ENCODE measurements around the gene MED26. TPM values are rescaled to one million over a fixed set of nuclear protein-coding genes. Genes with fewer than 3 reads are reported as not detected.

Gene MED26
- total and polyA plus RNA-seq, 11 donors: 3.6 to 7.5 (median 4.6) TPM

GRCh38 chr19:16621165-16621800 is 6.7 kb downstream of the MED26 start:
- H3K9me3 ChIP-seq: no peaks in the 10 kb centered on the region
- DNase-seq: no peak
- no peak overlapping the region for H3K4me3 ChIP-seq
- TF ChIP-seq CTCF (IDR thresholded peaks at IDR 0.05) (no peak), POLR2A (IDR thresholded peaks at IDR 0.05) (no peak)
- H3K27me3 ChIP-seq: no peaks in the 10 kb centered on the region
- WGBS, 4 donors: 56 to 78% (median 73%) methylated on average over 4 to 7 of the region's 7 CpGs
- no peak overlapping the region for H3K27ac ChIP-seq
- ATAC-seq: no peak
- H3K36me3 ChIP-seq: peaks cover 0 to 31% (median 9%) of the 10 kb centered on the region in 9 donors
- intact Hi-C loops (cut with DNase I): loop anchor here in 3 of 10 donors (5.0 kb wide), 3 partner anchors 34 to 44 kb away; no protein-coding TSS in a partner anchor
- H3K4me1 ChIP-seq: peaks cover 0 to 96% (median 47%) of the 10 kb centered on the region in 12 donors

GRCh38 chr19:16620584-16620983 is 7.4 kb downstream of the MED26 start:
- ATAC-seq: no peak
- H3K4me3 ChIP-seq: no peak overlapping the region
- H3K27ac ChIP-seq: no peak overlapping the region
- H3K36me3 ChIP-seq: peaks cover 0 to 31% (median 9%) of the 10 kb centered on the region in 9 donors
- H3K27me3 ChIP-seq: no peaks in the 10 kb centered on the region
- no peak for DNase-seq
- peaks cover 0 to 94% (median 44%) of the 10 kb centered on the region in 12 donors for H3K4me1 ChIP-seq
- 73 to 78% (median 76%) methylated on average over 3 of the region's 3 CpGs for WGBS, 4 donors
- TF ChIP-seq CTCF (IDR thresholded peaks at IDR 0.05) (no peak), POLR2A (IDR thresholded peaks at IDR 0.05) (no peak)
- no peaks in the 10 kb centered on the region for H3K9me3 ChIP-seq
- intact Hi-C loops (cut with DNase I): loop anchor here in 3 of 10 donors (5.0 kb wide), 3 partner anchors 33 to 43 kb away; no protein-coding TSS in a partner anchor

GRCh38 chr19:16620018-16620417 is 8.0 kb downstream of the MED26 start:
- Histone ChIP-seq H3K9me3 (no peaks in the 10 kb centered on the region), H3K36me3 (peaks cover 0 to 26% (median 9%) of the 10 kb centered on the region in 9 donors), H3K4me3 (no peak overlapping the region), H3K27ac (peak overlapping the region in 1 of 12 donors; percentile 9), H3K27me3 (no peaks in the 10 kb centered on the region), H3K4me1 (peaks cover 0 to 91% (median 39%) of the 10 kb centered on the region in 12 donors)
- 77 to 85% (median 81%) methylated on average over 5 of the region's 5 CpGs for WGBS, 4 donors
- intact Hi-C loops (cut with DNase I): loop anchor here in 3 of 10 donors (5.0 kb wide), 3 partner anchors 33 to 43 kb away; no protein-coding TSS in a partner anchor
- TF ChIP-seq CTCF (IDR thresholded peaks at IDR 0.05) (no peak), POLR2A (IDR thresholded peaks at IDR 0.05) (no peak)
- DNase-seq: no peak
- no peak for ATAC-seq

- no peak for TF ChIP-seq CTCF (IDR thresholded peaks at IDR 0.05)
- no peak for TF ChIP-seq POLR2A (IDR thresholded peaks at IDR 0.05)
- H3K27me3 ChIP-seq: no peaks in the 10 kb centered on the region
- peaks cover 0 to 91% (median 35%) of the 10 kb centered on the region in 12 donors for H3K4me1 ChIP-seq
- intact Hi-C loops (cut with DNase I): no loop called here
- H3K27ac ChIP-seq: peak overlapping the region in 2 of 12 donors; percentile 9 to 28
- WGBS, 4 donors: 39 to 52% (median 44%) methylated on average over 7 of the region's 7 CpGs
- peak; percentile 77 to 86 (median 81) for ATAC-seq
- H3K9me3 ChIP-seq: no peaks in the 10 kb centered on the region
- peaks cover 0 to 20% (median 8%) of the 10 kb centered on the region in 9 donors for H3K36me3 ChIP-seq
- no peak overlapping the region for H3K4me3 ChIP-seq
- DNase-seq: peak in 3 of 5 donors; percentile 37 to 77 (median 56)
Measured at GRCh38 chr19:16619457-16619856, 8.5 kb downstream of the MED26 start.

Measured in heart left ventricle (tissue), 16 donors.